ENCODE data around the gene COIL. TPM values are rescaled to one million over a fixed set of nuclear protein-coding genes. Genes with fewer than 3 reads are reported as not detected.

Gene COIL
- total RNA-seq, 1 experiment from 2014 or later: 22.9 TPM

GRCh38 chr17:56973520-56973919 lies 12.7 kb upstream of the COIL start:
- no peak overlapping the region for H2AFZ ChIP-seq (ENCODE audit: low read length)
- H3K27ac ChIP-seq (ENCODE audit: low read length): no peak overlapping the region
- H3K36me3 ChIP-seq (ENCODE audit: low read depth, low read length): no peaks in the 10 kb centered on the region
- no TSS peak for BruUV-seq (replicated peaks)
- H3K27me3 ChIP-seq (ENCODE audit: low read length): no peaks in the 10 kb centered on the region
- peaks cover 11% of the 10 kb centered on the region for H3K4me1 ChIP-seq (ENCODE audit: insufficient read depth, low read length)
- DNase-seq: peak; percentile 89
- H3F3A ChIP-seq (ENCODE audit: low read length, unreplicated experiment): no peaks in the 10 kb centered on the region
- ChIA-PET POLR2A (ENCODE audit: unreplicated experiment) (no interaction called here), CTCF (no interaction called here)
- H3K9ac ChIP-seq (ENCODE audit: low read length): no peak overlapping the region
- H4K20me1 ChIP-seq (ENCODE audit: low read length): no peaks in the 10 kb centered on the region
- H3K4me3 ChIP-seq (ENCODE audit: low read length): no peak overlapping the region
- intact Hi-C loops (cut with micrococcal nuclease): no loop called here
- H3K4me2 ChIP-seq (ENCODE audit: low read length): peak overlapping the region; percentile 6; the same call in 1 of the 2 replicates
- no peaks in the 10 kb centered on the region for H3K9me2 ChIP-seq (replicated peaks; ENCODE audit: low read length)
- H3K9me3 ChIP-seq (ENCODE audit: low read length): no peaks in the 10 kb centered on the region
- peaks cover 4% of the 10 kb centered on the region; the same call in 1 of the 2 replicates for H3K79me2 ChIP-seq (ENCODE audit: low read length)
- no peak; the same call in 1 of the 2 replicates for ATAC-seq
- TF ChIP-seq CTCF (conservative IDR thresholded peaks at IDR 0.05; ENCODE audit: low read depth, low read length) (no peak), EZH2phosphoT487 (IDR thresholded peaks at IDR 0.05; ENCODE audit: borderline replicate concordance, low read length) (no peak), EZH2 (IDR thresholded peaks at IDR 0.05; ENCODE audit: low read length, unreplicated experiment) (no peak)

- Histone ChIP-seq H3K9me2 (replicated peaks; ENCODE audit: low read length) (no peaks in the 10 kb centered on the region), H3K79me2 (ENCODE audit: low read length) (no peaks in the 10 kb centered on the region), H3K4me1 (ENCODE audit: insufficient read depth, low read length) (peaks cover 10% of the 10 kb centered on the region), H3K4me2 (ENCODE audit: low read length) (no peak overlapping the region), H3K27me3 (ENCODE audit: low read length) (no peaks in the 10 kb centered on the region), H2AFZ (ENCODE audit: low read length) (no peak overlapping the region; the same call in 1 of the 2 replicates), H4K20me1 (ENCODE audit: low read length) (no peaks in the 10 kb centered on the region), H3K36me3 (ENCODE audit: low read depth, low read length) (no peaks in the 10 kb centered on the region), H3F3A (ENCODE audit: low read length, unreplicated experiment) (no peaks in the 10 kb centered on the region), H3K9me3 (ENCODE audit: low read length) (no peaks in the 10 kb centered on the region), H3K27ac (ENCODE audit: low read length) (no peak overlapping the region), H3K4me3 (ENCODE audit: low read length) (no peak overlapping the region), H3K9ac (ENCODE audit: low read length) (no peak overlapping the region)
- DNase-seq: no peak
- TF ChIP-seq EZH2phosphoT487 (IDR thresholded peaks at IDR 0.05; ENCODE audit: borderline replicate concordance, low read length) (no peak), CTCF (conservative IDR thresholded peaks at IDR 0.05; ENCODE audit: low read depth, low read length) (no peak), EZH2 (IDR thresholded peaks at IDR 0.05; ENCODE audit: low read length, unreplicated experiment) (no peak)
- no peak for ATAC-seq
- ChIA-PET POLR2A (ENCODE audit: unreplicated experiment) (no interaction called here), CTCF (no interaction called here)
- BruUV-seq (replicated peaks): no TSS peak
- intact Hi-C loops (cut with micrococcal nuclease): no loop called here
Observed at GRCh38 chr17:56972111-56972730, 11.4 kb upstream of the COIL start.

GRCh38 chr17:56970974-56971373 lies 10.1 kb upstream of the COIL start:
- Histone ChIP-seq H3K4me2 (ENCODE audit: low read length) (no peak overlapping the region), H3K9me2 (replicated peaks; ENCODE audit: low read length) (no peaks in the 10 kb centered on the region), H3K4me3 (ENCODE audit: low read length) (no peak overlapping the region), H3K27me3 (ENCODE audit: low read length) (no peaks in the 10 kb centered on the region), H3K27ac (ENCODE audit: low read length) (no peak overlapping the region), H3K9me3 (ENCODE audit: low read length) (no peaks in the 10 kb centered on the region), H3K79me2 (ENCODE audit: low read length) (no peaks in the 10 kb centered on the region), H2AFZ (ENCODE audit: low read length) (no peak overlapping the region), H3K4me1 (ENCODE audit: insufficient read depth, low read length) (peaks cover 10% of the 10 kb centered on the region), H3K36me3 (ENCODE audit: low read depth, low read length) (no peaks in the 10 kb centered on the region), H4K20me1 (ENCODE audit: low read length) (no peaks in the 10 kb centered on the region), H3K9ac (ENCODE audit: low read length) (no peak overlapping the region), H3F3A (ENCODE audit: low read length, unreplicated experiment) (no peaks in the 10 kb centered on the region)
- intact Hi-C loops (cut with micrococcal nuclease): no loop called here
- CTCF ChIA-PET: no interaction called here
- POLR2A ChIA-PET (ENCODE audit: unreplicated experiment): no interaction called here
- DNase-seq: no peak
- no peak for ATAC-seq
- BruUV-seq (replicated peaks): no TSS peak
- TF ChIP-seq EZH2 (IDR thresholded peaks at IDR 0.05; ENCODE audit: low read length, unreplicated experiment): no peak
- no peak for TF ChIP-seq EZH2phosphoT487 (IDR thresholded peaks at IDR 0.05; ENCODE audit: borderline replicate concordance, low read length)
- TF ChIP-seq CTCF (conservative IDR thresholded peaks at IDR 0.05; ENCODE audit: low read depth, low read length): no peak

Measured in PC-3 (cell line).